Measurements from ENCODE around the gene IGSF21.
"Not testable (repeated sequence)": the region's sequence is repeated elsewhere in the genome, so short reads cannot be mapped to it uniquely, and the experiment has no call there.

Gene IGSF21

GRCh38 chr1:18142969-18143368 lies 35.4 kb downstream of the IGSF21 start:
- in situ Hi-C loops (cut with HindIII; ENCODE audit: low sequenced_read_pairs) = no loop called here

DNA sequence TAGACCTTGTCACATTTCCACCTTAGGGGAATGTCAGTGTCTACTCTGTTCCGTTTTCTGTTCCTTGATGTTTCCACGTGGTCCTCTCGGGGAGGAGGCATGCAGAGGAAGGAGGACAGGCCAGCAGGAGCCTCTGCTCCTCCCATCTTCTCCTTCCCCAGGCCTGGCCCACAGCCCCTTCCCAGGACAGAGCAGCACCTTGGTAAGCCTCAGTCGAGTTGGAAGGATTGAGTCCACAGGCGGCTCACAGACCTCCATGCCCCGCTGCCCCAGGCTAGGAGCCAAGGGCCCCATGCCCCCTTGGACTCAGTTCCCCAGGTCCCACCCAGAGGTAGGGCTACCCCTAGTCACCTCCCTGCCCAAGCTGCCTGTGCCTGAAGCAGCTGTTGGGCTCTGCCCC lies 36.5 kb downstream of the IGSF21 start:
- in situ Hi-C loops (cut with HindIII; ENCODE audit: low sequenced_read_pairs) = no loop called here

- in situ Hi-C loops (cut with HindIII; ENCODE audit: low sequenced_read_pairs) = no loop called here
Observed at GRCh38 chr1:18144916-18145647, 37.5 kb downstream of the IGSF21 start.

- in situ Hi-C loops (cut with HindIII; ENCODE audit: low sequenced_read_pairs) = no loop called here
Observed at GRCh38 chr1:18145851-18146618, 38.4 kb downstream of the IGSF21 start.

DNA sequence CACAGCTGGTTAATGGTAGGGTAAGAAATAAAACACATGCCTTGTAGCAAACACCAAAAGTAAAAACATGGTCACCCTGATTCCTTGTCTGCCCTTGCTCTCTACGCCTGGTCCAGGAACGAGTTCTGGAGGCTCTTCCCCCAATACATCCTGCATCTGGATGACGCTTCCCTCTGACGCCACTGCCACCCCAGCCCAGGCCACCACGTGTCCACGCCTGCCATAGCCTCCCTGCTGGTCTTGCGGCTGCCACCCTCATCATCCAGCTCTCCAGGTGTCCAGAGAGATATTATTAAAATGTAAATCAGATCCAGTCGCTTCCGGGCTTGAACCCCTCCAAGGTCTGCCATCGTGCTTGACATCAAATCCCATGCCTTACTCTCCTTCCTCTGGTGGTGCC lies 39.3 kb downstream of the IGSF21 start:
- in situ Hi-C loops (cut with HindIII; ENCODE audit: low sequenced_read_pairs) = no loop called here

- in situ Hi-C loops (cut with HindIII; ENCODE audit: low sequenced_read_pairs) = no loop called here
Observed at GRCh38 chr1:18147672-18148071, 40.1 kb downstream of the IGSF21 start.

- in situ Hi-C loops (cut with HindIII; ENCODE audit: low sequenced_read_pairs) = no loop called here
Observed at GRCh38 chr1:18148461-18148860, 40.9 kb downstream of the IGSF21 start.

- in situ Hi-C loops (cut with HindIII; ENCODE audit: low sequenced_read_pairs) = no loop called here
Observed at GRCh38 chr1:18149027-18149641, 41.5 kb downstream of the IGSF21 start.

GRCh38 chr1:18151436-18152122 lies 44.0 kb downstream of the IGSF21 start:
- in situ Hi-C loops (cut with HindIII; ENCODE audit: low sequenced_read_pairs) = no loop called here

- in situ Hi-C loops (cut with HindIII; ENCODE audit: low sequenced_read_pairs) = no loop called here
Observed at GRCh38 chr1:18154430-18155194, 47.0 kb downstream of the IGSF21 start.

- in situ Hi-C loops (cut with HindIII; ENCODE audit: low sequenced_read_pairs) = no loop called here
Observed at GRCh38 chr1:18155881-18156385, 48.3 kb downstream of the IGSF21 start.

DNA sequence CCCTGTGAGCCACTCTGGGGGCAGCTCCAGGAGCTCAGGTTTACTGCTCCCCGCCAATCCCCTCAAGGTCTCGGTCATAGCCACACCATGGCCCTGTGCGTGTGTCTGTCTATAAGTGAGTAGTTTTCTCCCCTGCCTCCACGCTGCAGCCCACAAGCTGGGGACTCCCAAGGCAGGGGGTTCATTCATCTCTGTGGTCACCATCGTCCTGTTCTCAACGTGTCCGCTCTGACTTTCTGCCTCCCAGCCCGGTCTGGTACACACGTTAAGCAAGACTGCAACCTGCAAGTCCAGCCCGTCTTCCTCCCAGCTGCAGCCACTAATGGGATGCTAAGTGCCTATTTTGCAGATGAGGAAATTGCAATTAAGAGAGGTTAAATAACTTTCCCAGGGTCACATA lies 49.8 kb downstream of the IGSF21 start:
- in situ Hi-C loops (cut with HindIII; ENCODE audit: low sequenced_read_pairs) = no loop called here

DNA sequence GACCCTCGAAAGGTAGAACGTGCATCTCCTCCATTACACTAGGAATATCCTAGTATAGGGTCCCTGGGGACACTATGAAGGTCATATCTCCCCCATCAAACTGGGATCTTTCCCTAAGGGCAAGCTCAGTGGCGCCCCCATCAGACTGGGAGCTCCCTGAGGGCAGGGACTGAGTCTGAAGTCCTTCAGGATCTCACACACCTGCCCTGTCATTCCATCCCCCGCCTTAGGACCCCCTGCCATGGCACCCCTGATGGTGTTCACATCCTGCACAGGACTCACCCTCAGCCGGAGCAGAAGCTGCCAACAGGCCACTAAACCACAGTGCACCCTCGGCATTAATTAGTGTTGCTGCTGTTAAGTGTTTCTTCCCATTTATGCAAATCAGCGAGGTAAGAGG lies 50.4 kb downstream of the IGSF21 start:
- in situ Hi-C loops (cut with HindIII; ENCODE audit: low sequenced_read_pairs) = no loop called here

DNA sequence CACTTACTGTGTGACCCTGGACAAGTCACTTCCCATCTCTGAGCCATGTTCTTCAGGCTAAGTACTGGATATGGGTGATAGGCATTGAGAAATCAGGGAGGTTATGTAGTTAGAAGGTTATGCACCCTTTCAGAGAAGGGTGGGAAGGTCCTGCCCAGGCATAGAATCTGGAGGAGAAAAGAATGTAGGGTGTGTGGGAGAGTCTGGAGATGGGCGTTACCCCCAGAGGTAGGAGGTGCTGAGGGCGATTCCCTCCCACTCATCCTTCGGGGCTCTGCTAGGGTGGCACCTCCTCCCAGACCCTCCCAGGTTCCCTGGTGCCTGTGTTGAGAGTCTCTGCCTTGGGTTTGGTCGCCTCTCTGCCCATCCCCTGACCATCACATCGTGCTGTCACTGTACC lies 51.1 kb downstream of the IGSF21 start:
- in situ Hi-C loops (cut with HindIII; ENCODE audit: low sequenced_read_pairs) = no loop called here

DNA sequence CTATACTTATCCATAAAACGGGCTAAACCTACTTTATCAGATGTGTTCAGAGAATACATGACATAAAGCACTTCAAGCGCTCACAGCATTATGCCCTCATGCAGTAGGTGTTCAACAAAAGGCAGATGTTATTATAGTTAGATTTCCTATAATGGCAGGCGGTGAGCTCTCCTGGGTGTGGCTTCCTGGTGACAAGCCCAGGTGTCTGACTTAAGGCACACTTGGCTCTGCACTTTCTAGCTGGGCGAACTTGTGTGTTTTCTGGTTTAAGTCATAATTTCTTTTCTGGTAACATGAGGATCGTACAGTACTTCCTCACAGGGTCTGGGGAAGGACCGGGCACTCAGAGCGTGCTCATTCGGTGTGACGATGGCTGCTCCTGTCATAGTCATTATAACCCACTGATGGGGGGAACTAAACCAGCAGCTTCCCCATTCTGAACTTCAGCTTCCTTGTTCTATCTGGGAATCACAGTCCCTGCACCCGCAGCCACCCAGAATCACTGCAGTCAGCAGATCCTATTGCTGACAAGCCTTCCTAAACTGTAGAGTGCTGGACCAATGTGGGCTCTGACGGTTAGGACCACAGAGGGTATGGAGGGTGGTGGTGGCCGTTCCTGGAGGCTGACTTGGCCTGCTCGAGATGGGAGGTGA lies 52.8 kb downstream of the IGSF21 start:
- in situ Hi-C loops (cut with HindIII; ENCODE audit: low sequenced_read_pairs) = no loop called here

DNA sequence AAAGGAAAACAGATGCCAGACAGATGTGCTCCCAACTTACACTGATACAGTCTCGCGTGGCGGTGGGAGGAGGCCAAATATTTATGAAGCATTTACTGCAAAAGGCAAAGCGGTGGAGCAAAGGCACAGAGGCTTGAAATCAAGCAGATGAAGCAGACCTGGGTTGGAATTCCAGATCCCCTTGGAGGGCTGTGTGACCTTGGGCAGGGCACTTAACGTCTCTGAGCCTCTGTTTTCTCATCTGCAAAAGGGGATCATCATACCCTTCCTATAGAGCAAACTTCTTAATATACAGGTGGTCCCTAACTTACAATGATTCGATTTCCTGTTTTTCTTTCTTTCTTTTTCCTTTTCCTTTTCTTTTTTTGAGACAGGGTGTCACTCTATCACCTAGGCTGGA lies 54.1 kb downstream of the IGSF21 start:
- in situ Hi-C loops (cut with HindIII; ENCODE audit: low sequenced_read_pairs) = no loop called here

GRCh38 chr1:18165640-18166039 lies 58.0 kb downstream of the IGSF21 start:
- in situ Hi-C loops (cut with HindIII; ENCODE audit: low sequenced_read_pairs) = not testable (repeated sequence)

DNA sequence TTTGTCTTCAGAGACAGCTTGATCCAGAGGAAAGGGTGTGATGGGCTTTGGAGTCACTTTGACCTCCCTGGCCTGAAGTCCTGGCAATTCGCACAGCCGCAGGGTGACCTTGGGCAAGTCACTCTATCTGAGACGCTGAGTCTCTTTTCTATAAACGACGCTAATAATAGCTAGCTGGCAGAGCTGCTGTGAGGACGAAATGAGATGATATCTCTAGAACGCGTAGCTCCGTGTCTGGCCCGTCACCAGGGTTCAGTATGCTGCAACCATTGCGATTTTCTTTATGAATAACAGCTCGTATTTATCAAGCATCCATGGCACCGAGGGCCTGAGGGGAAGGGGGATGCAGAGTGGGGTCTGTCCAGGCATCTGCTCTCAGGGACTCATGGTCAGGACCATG lies 58.7 kb downstream of the IGSF21 start:
- in situ Hi-C loops (cut with HindIII; ENCODE audit: low sequenced_read_pairs) = no loop called here

- in situ Hi-C loops (cut with HindIII; ENCODE audit: low sequenced_read_pairs) = no loop called here
Observed at GRCh38 chr1:18166929-18167328, 59.3 kb downstream of the IGSF21 start.

DNA sequence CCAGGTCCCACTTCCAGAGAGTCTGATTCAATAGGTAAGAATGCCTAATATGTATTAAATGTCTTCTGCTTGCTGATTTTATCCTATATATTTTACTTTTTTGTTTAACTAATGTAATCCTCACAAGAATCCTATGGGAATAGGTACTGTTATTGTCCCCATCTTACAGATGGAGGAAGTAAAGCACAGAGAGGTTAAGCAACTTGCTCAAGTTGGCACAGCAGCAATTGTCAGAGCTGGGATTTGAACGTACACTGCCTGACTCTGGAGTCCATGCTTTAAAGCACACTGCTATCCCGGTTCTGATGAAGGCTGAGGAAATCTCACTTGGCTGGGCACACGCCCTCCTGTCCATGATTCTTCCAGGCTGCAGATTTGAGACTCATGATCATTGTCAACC lies 62.8 kb downstream of the IGSF21 start:
- in situ Hi-C loops (cut with HindIII; ENCODE audit: low sequenced_read_pairs) = no loop called here
